Testis (tissue), 2 donors: ENCODE measurements around the gene TM4SF20.

Source experiments
- CTCF ChIP-seq, 3 experiments: fragments of 450-650 bp in 2 of 3; fragments of 200-600 bp in 1 of 3; sonication (generic) in 1 of 3; IDR thresholded peaks; one replicate each; pipeline ENCODE4 v1.5.1; 2016 to 2019; ENCODE audit warnings: antibody characterized with exemption in 3 of 3, mild to moderate bottlenecking in 2 of 3, moderate library complexity in 1 of 3
- POLR2A ChIP-seq: fragments of 450-650 bp; IDR thresholded peaks from one replicate; pipeline ENCODE4 v1.6.1; 2017; ENCODE audit warnings: antibody characterized with exemption, mild to moderate bottlenecking, moderate library complexity

- TF ChIP-seq CTCF (IDR thresholded peaks at IDR 0.05) (no peak), POLR2A (no peak)
These were observed 33.8 kb upstream of the TM4SF20 start for GRCh38 chr2:227412877-227413276.
